Stimulated activated CD8-positive, alpha-beta memory T cell treated with anti-CD3 and anti-CD28 coated beads, Interleukin-4, amount 100 ng/mL, for 48 hours (primary cell): ENCODE results near the gene SOX13.

Source experiments
- DNase-seq: peaks from one replicate; pipeline ENCODE4 v3.0.0-alpha.2; 2020

Gene SOX13

DNA sequence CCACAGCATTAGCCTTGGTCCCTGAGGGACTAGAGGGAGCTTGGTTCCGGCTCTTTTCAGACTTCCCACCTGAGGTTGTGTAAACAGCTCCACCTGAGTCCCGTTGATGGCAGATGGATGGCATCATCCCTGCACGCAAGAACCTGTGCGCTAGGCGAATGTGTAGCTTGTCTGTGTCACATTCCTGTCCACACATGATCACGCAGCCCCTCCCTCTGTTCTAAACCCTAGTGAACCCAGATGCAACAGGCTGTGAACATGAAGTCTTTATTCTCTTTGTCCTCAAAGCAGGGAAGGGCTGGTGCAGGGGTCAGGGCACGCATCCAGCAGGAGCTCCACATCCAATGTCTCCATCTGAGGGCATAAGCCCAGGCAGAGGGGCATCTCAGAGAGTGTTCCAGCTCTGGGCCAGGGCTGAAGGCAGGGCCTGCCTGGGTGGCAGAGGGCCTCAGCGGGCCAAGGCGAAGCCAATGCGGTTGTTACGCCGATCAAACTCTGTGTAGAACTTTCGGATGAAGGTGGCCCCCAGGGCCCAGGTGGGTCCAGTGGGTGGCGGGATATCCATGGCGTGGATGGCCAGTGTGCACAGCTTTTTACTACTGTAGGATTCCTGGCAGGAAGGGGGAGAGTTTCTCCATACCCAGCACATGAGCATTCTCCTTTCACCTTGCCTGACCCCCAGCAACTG, 81.8 kb downstream of the SOX13 start:
- DNase-seq: no peak

GRCh38 chr1:204155881-204156280, 83.0 kb downstream of the SOX13 start:
- DNase-seq: no peak

- no peak for DNase-seq
Measured at GRCh38 chr1:204157962-204158361, 85.0 kb downstream of the SOX13 start.

DNA sequence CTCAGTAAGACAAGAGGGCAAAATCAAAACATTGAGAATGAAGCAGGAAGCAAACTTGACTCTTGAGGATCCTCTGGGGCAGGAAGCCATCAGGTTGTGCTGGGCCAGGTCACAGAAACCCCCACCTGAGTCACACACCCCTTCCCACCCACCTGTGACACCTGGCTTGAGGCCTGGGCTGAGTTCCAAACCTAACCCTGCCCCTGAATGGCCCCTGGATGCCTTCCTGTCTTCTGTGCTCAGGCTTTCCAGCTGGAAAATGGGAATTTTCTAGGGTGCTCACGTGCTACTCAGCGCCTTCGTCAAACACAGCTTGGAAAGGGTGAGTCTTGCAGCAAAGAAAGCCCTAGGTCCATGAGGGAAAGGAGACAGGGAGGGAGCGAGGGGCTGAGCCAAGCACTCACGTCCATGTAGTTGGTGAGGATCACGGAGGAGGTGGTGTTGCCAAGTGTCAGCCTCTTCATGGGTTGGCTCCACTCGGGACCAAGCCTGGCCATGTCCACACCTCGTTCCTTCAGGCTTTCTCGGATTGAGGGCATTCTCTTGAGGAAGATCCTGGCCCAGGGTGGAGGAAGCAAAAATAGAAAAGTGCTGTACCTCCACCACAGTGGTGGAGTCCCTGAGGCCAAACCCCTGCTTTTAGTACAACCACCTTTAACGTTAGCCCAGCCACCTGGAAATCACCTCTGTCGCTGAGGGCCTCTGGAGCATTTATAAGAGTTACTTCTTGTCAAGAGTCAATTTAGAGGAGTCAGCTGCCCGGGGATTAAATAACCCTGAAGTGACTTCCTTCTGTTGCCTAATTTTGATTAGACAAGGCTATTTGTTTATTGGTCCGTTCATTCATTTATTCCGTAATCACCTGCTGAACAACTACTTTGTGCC, 88.9 kb downstream of the SOX13 start:
- no peak for DNase-seq

DNA sequence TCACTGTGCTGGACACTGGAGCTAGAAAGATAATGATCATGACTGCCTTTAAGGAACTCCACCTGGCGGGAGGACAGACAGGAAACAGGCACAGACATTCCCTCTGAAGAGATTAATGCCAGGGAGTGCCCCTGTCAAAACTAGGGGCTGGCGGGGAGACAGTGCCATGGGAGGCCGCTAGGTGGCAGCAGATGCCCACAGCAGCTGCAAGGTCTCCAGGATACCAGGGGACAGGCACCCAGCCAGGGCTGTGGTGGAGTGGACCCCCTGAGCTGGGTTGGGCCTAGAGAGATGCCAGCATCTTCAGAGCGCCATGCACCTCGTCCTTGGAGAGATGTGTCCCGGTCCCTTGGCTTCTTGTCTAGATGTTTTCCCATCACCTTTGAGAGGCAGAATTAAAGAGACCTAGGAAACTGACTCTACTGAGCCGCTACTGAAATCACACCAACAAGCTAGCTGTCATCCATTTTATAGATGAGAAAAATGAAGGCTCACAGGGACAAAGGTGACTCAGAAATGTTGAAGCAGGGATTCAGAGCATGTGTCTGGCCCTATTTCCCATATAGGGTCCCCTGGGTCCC, 89.7 kb downstream of the SOX13 start:
- DNase-seq: peak; percentile 89

- DNase-seq: no peak
Measured at GRCh38 chr1:204166219-204166618, 93.3 kb downstream of the SOX13 start, which contains the start of gene REN. Gene REN (minus strand): TSS chr1:204166337. CDS start chr1:204166293, 44 bp downstream.

GRCh38 chr1:204167730-204168129, 94.8 kb downstream of the SOX13 start:
- DNase-seq: no peak

DNA sequence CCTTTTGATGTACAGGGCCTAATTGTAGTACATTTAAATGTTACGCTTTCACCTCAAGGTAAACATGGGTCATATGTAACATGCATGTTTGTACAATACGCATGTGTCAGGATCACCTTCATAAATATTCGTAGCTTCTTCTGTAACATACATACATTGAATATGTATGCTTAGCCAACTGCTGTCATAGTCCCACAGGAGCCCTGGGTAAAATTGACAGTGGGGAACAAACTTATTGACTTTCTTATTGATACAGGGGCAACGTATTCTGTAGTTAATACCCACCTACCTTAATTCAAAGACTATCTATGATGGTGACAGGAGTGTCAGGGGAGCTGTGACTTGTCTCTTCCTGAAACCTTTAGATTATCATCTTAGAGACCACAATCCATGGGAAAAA, 96.9 kb downstream of the SOX13 start:
- no peak for DNase-seq

GRCh38 chr1:204170494-204171155, 97.7 kb downstream of the SOX13 start:
- DNase-seq: no peak

- no peak for DNase-seq
Measured at GRCh38 chr1:204171751-204172178, 98.8 kb downstream of the SOX13 start.

DNA sequence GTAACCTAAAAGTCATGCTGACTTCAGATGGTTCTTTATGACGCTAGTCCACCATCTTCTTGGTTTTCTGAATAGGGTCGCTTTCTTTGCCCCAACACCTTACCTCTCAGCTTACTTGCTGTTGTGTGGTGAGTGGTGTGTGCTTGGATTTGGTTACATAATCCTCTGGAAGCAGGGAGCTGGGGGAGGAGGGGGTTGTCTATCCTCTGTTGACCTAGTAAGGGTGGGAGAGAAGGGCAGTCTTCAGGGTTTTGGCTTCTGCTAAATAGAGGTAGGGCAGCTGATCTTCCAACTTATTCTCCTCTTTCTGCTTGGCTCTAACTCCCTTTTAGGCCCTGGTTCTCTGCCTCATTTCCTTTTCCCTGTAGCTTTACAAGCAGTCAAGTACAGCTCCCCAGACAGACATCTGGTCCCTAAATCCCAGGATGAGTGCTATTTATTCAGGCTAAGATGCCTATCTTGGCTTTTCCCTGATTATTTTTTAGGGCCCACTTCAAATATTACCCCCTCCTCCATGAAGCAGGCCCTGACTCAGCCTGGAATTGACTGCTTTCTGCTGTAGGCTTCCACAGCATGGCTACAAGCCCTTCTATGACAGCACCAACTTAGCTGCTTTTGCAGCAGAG, 99.6 kb downstream of the SOX13 start:
- no peak for DNase-seq

DNA sequence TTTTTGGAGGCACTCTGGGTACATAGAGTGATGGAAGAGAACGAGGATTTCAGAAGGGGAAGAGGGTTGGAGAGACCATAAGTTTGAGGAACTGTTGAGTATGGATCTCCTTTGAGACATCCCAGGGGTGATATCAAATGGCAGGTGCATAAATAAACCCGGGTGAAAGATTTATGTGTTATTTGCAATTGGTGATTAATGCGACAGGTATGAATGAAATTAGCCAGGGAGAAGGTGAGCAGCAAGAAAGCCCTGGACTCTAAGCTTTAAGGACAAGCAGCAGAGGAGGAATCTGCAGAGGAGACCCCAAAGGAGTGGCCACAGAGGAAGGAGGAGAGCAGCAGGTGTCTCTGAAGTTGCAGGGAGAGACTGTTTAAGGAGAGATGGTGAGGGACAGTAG, 102.0 kb downstream of the SOX13 start:
- no peak for DNase-seq

DNA sequence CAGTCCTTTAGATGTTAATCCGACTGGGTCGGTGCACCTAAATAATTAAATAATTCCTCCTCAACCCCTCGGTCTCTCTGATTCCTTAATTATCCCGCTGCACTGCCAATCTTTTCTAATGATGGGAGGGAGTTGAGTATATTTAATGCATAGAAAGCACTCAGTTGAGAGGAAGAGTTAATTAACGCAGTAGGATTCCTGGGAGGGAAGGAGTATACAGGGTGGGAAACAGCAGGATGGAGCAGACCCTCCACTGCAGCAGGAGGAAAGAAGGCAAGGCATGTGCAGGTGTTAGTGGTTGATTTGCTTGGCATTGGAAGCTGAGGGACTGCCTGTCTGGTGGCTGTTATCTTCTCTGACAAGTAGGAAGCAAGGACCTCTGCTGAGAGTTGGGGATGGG, 103.1 kb downstream of the SOX13 start:
- DNase-seq: no peak

GRCh38 chr1:204177133-204177532, 104.2 kb downstream of the SOX13 start:
- DNase-seq: no peak
